ENCODE results near the gene CFAP97D2.

- TF ChIP-seq POLR2A (IDR thresholded peaks at IDR 0.05) = no peak
- TF ChIP-seq, protein P1, sequence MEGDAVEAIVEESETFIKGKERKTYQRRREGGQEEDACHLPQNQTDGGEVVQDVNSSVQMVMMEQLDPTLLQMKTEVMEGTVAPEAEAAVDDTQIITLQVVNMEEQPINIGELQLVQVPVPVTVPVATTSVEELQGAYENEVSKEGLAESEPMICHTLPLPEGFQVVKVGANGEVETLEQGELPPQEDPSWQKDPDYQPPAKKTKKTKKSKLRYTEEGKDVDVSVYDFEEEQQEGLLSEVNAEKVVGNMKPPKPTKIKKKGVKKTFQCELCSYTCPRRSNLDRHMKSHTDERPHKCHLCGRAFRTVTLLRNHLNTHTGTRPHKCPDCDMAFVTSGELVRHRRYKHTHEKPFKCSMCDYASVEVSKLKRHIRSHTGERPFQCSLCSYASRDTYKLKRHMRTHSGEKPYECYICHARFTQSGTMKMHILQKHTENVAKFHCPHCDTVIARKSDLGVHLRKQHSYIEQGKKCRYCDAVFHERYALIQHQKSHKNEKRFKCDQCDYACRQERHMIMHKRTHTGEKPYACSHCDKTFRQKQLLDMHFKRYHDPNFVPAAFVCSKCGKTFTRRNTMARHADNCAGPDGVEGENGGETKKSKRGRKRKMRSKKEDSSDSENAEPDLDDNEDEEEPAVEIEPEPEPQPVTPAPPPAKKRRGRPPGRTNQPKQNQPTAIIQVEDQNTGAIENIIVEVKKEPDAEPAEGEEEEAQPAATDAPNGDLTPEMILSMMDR (IDR thresholded peaks at IDR 0.05 in 8 of 11, conservative IDR thresholded peaks at IDR 0.05 in 3 of 11) = no peak
Observed at GRCh38 chr13:114219392-114219791, 40.3 kb downstream of the CFAP97D2 start.
